BE2C (cell line): Measurements from ENCODE around the gene EEPD1.

ENCODE experiments used
- DNase-seq: peaks from one replicate; pipeline ENCODE4 v3.0.0-alpha.2; 2020
- H3K27me3 ChIP-seq: fragments of 250-450 bp; sonication (Bioruptor Pico); 2 replicates; pipeline ENCODE4 v1.5.1; 2020; ENCODE audit warnings: mild to moderate bottlenecking
- H3K36me3 ChIP-seq: fragments of 250-450 bp; sonication (Bioruptor Pico); 2 replicates; pipeline ENCODE4 v1.5.1; 2020; ENCODE audit warnings: mild to moderate bottlenecking
- H3K4me1 ChIP-seq: fragments of 250-450 bp; sonication (Bioruptor Pico); 2 replicates; pipeline ENCODE4 v1.5.1; 2020
- H3K4me3 ChIP-seq: 2 replicates; pipeline ENCODE4 v1.5.1; 2011; ENCODE audit warnings: low read depth, low read length
- H3K9me3 ChIP-seq: fragments of 250-450 bp; sonication (Bioruptor Pico); 2 replicates; pipeline ENCODE4 v1.5.1; 2020
- CTCF ChIP-seq: IDR thresholded peaks from 2 replicates; pipeline ENCODE4 v1.5.1; 2012; ENCODE audit warnings: mild to moderate bottlenecking, low read depth, low read length

The EEPD1 gene

DNA sequence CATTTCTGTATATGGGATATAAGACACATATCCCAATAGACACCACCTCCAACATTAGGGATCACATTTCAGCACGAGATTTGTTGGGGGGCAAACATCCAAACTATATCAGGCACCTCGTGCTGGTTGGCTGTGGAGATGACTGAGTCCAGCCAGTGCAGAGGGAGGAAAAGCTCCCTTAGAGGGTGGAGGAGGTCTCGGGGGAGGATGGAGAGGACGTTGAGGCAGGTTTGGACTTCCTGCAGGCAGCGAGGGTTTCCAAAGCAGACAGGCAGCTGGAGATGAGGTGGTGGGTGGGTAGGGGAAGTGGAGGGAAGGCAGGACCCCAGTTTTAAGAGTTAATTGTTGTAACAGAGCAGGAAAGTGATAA, 56.7 kb downstream of the EEPD1 start:
- peaks cover 3% of the 10 kb centered on the region; the same call in 1 of the 2 replicates for H3K9me3 ChIP-seq
- H3K4me1 ChIP-seq = peaks cover 12% of the 10 kb centered on the region

GRCh38 chr7:36210291-36210922, 57.4 kb downstream of the EEPD1 start:
- H3K4me3 ChIP-seq = no peak overlapping the region
- no peak for DNase-seq
- H3K9me3 ChIP-seq = peaks cover 3% of the 10 kb centered on the region; the same call in 1 of the 2 replicates
- no peak for TF ChIP-seq CTCF
- no peaks in the 10 kb centered on the region for H3K36me3 ChIP-seq
- no peaks in the 10 kb centered on the region for H3K27me3 ChIP-seq
- peaks cover 16% of the 10 kb centered on the region for H3K4me1 ChIP-seq

More for the DNA sequence above, 56.7 kb downstream of the EEPD1 start:
- Histone ChIP-seq H3K27me3 (no peaks in the 10 kb centered on the region), H3K4me3 (no peak overlapping the region), H3K36me3 (no peaks in the 10 kb centered on the region)
- TF ChIP-seq CTCF = no peak
- DNase-seq = no peak

GRCh38 chr7:36214608-36215456, 61.8 kb downstream of the EEPD1 start:
- DNase-seq = peak; percentile 57
- TF ChIP-seq CTCF = no peak
- peaks cover 27% of the 10 kb centered on the region for H3K4me1 ChIP-seq

GRCh38 chr7:36215457-36215765, 62.4 kb downstream of the EEPD1 start:
- no peak for TF ChIP-seq CTCF
- Histone ChIP-seq H3K9me3 (peaks cover 3% of the 10 kb centered on the region; the same call in 1 of the 2 replicates), H3K4me3 (peak overlapping the region; percentile 40), H3K36me3 (no peaks in the 10 kb centered on the region), H3K4me1 (peaks cover 27% of the 10 kb centered on the region), H3K27me3 (no peaks in the 10 kb centered on the region)
- no peak for DNase-seq

More at GRCh38 chr7:36214608-36215456, 61.8 kb downstream of the EEPD1 start:
- Histone ChIP-seq H3K4me3 (peak overlapping the region; percentile 40), H3K36me3 (no peaks in the 10 kb centered on the region), H3K9me3 (peaks cover 3% of the 10 kb centered on the region; the same call in 1 of the 2 replicates), H3K27me3 (no peaks in the 10 kb centered on the region)

- DNase-seq = no peak
- H3K27me3 ChIP-seq = no peaks in the 10 kb centered on the region
- H3K4me1 ChIP-seq = peaks cover 27% of the 10 kb centered on the region
- H3K9me3 ChIP-seq = peaks cover 3% of the 10 kb centered on the region; the same call in 1 of the 2 replicates
- TF ChIP-seq CTCF = no peak
- no peaks in the 10 kb centered on the region for H3K36me3 ChIP-seq
- H3K4me3 ChIP-seq = no peak overlapping the region
These were observed 63.1 kb downstream of the EEPD1 start for GRCh38 chr7:36216063-36216684.
